Mononuclear cell (primary cell): ENCODE results near the gene HEXA. TPM values are rescaled to one million over a fixed set of nuclear protein-coding genes. Genes with fewer than 3 reads are reported as not detected.

Source experiments
- H3K27me3 ChIP-seq: 2 replicates; pipeline ENCODE4 v1.6.0; 2011; ENCODE audit warnings: low read length, control low read depth; ENCODE audit not compliant: insufficient read depth
- H3K4me1 ChIP-seq: 2 replicates; pipeline ENCODE4 v1.5.1; 2011; ENCODE audit warnings: mild to moderate bottlenecking, low read length, control low read depth; ENCODE audit not compliant: insufficient read depth
- H3K4me3 ChIP-seq: 2 replicates; pipeline ENCODE4 v1.5.1; 2011; ENCODE audit warnings: mild to moderate bottlenecking, low read length, moderate library complexity
- H3K9me3 ChIP-seq: 2 replicates; pipeline ENCODE4 v1.5.1; 2011; ENCODE audit warnings: low read depth, mild to moderate bottlenecking, control low read depth, low read length
- total RNA-seq: library from RNA; depleted of rRNA; stranded (reverse); fragments of >200 nt; gene quantifications from one replicate; pipeline ENCODE4 v1.2.3, GENCODE V29; 2012

HEXA gene
- total RNA-seq, 1 donor, result 70.2 TPM

DNA sequence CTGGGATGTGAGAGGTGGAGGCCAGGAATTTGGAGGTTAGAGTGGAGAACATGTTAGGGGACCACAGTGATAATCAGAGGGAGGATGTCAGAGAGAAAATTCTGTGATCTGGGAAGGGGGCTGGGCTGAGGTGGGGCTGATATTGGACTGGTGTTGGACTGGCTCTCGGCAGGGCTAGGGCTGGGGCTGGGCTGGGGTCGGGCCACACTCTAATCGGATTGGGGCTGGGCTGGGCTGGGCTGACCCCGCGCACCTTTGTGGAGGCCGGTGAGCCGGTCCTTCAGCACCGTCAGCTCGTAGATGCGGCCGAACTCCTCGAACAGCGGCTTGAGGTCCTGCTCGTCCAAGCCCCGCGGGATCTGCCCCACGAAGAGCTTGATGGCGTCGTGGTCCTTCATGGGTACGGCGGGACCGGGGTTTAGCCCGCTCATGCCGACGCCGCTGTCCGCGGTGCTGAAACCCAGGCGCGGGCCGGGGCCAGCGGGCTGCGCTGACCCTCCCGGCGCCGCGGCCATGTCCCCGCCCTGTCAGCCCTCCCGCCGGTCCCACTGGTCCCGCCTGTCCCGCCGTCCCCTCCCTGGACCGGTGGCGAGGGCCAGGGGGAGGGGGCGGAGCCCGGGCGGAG lies 56.3 kb downstream of the HEXA start:
- Histone ChIP-seq H3K4me3 (no peak overlapping the region), H3K4me1 (peaks cover 16% of the 10 kb centered on the region), H3K9me3 (peaks cover 7% of the 10 kb centered on the region), H3K27me3 (no peaks in the 10 kb centered on the region)

DNA sequence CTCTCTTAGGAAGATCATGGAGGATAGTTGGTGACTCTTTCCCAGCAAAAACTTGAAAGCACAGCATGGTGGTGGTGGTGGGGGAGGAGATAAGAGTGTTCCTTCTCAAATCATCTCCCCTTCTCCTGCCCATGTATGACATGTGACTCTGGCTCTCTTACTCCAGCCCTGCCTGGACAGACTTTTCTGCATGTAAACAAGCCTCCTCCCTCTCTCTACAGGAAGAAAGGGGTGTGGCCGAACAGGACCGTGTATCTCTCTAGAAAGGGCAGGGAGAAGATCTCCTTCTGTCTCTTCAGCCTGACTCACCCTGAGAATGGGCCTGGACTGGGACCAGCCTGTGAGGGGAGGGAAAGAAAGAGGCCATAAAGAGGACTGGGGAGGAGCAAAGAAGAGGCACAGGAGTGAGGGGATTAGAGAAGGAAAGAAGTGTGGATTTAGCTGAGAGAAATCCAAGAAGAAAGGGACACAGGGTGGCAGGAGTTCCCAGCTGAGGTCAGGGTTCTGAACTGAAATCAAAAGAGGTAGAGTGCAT lies 57.3 kb downstream of the HEXA start:
- H3K4me3 ChIP-seq, result no peak overlapping the region
- H3K27me3 ChIP-seq, result no peaks in the 10 kb centered on the region
- no peaks in the 10 kb centered on the region for H3K9me3 ChIP-seq
- H3K4me1 ChIP-seq, result peaks cover 16% of the 10 kb centered on the region

DNA sequence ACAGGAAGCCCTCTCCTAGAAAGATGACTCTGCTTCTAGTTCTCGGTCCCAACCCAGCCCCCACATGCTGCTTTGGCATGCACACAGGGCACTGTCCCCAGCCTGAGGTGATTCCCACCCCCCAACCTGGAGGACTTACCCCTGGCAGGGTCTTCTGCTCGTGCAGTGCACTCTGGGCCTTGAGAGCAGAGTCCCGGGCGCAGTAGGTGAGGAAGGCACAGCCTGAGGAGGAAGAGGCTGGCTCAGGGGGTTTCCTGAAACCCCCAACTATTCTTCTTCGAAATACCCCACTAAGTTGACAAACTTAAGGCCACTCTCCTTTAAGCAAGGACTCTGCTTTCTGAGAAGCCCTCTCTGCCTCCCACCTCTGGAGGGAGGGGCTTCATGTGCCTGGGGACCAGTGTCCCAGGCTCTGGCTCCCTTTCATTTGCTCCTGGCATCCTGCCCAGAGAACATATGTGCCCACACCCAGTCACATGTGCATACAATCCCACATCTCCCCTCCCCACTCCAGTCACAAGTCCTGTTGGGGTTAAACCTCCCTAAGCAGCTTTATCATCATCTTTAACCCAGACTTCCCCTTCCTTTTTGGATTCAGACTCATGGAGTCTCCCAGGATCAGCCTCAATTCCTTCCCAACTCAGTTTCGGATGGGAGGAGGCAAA lies 60.0 kb downstream of the HEXA start:
- Histone ChIP-seq H3K9me3 (no peaks in the 10 kb centered on the region), H3K4me1 (peaks cover 10% of the 10 kb centered on the region), H3K4me3 (no peak overlapping the region), H3K27me3 (no peaks in the 10 kb centered on the region)

DNA sequence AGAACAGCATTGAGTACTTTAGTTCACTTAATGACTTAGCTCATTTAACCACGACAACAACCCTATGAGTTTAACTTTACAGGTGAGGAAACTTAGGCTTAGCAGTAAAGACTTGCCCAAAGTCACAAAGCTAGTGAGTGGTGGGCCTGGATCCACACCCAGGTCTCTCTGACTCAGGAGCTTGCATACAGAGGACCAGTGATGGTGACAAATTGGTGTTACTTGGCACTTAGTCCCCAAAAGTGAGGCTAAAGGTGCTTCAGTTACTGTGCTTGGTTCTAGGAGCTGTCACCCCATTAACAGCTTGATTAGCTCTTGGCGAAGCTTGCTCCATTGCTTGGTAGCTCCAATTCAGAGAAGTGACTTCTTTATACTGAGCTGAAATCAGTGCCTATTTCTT lies 61.9 kb downstream of the HEXA start:
- Histone ChIP-seq H3K27me3 (no peaks in the 10 kb centered on the region), H3K4me3 (no peak overlapping the region), H3K9me3 (no peaks in the 10 kb centered on the region), H3K4me1 (peaks cover 3% of the 10 kb centered on the region)

DNA sequence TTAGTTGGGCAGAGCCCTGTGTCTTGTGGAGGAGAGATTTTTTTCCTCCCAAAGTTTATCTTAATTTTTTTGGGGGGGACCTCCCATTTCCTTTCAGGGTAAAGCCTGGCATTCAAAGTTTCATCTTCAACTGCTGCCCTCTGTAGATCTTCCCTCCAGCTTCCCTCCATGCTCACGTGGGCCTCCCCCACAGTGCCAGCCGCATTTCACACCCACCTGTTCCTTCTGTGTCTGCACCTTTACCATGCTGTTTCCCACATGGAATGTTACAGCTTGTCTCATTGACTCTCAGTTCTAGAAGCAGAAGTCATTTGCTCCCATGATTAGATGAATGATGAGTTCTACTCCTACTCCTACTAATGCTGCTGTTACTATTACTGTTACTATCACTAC lies 62.4 kb downstream of the HEXA start:
- peaks cover under 1% of the 10 kb centered on the region for H3K4me1 ChIP-seq
- no peak overlapping the region for H3K4me3 ChIP-seq
- no peaks in the 10 kb centered on the region for H3K9me3 ChIP-seq
- no peaks in the 10 kb centered on the region for H3K27me3 ChIP-seq

DNA sequence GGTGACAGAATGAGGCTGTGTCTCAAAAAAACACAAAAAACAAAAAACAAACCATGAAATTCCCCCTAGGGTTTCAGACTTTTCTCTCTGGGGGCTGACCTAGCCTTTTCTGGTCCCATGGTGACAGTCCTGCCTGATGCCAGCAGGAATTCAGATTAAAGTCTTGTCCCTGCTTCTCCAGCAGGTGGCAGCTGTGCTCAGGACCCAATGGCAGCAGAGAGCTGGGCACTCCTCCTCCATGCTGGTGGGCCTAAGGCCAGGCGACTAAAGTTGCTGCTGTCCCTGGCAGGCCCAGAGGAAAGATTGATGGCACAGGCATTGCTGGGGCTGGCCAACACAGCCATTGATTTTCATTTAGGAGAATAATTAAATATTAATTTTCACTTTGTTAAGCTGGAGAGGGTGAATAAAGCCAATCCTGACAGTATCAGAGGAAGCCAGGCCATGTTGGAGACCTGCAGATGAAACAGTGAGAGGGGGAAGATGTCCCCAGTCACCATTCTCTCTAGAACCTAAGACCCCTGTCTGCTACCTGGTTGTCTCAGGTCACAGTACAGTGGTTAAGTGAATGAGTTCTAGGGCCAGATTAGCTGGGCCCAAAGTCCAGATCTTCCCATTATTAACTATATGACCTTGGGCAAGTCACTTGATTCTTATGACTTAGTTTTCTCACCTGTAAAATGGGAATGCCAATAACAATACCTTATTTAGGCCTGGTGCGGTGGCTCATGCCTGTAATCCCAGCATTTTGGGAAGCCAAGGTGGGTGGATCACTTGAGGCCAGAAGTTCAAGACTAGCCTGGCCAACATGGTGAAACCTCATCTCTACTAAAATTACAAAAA lies 63.0 kb downstream of the HEXA start:
- H3K4me1 ChIP-seq, result no peaks in the 10 kb centered on the region
- H3K4me3 ChIP-seq, result no peak overlapping the region
- no peaks in the 10 kb centered on the region for H3K27me3 ChIP-seq
- H3K9me3 ChIP-seq, result no peaks in the 10 kb centered on the region

DNA sequence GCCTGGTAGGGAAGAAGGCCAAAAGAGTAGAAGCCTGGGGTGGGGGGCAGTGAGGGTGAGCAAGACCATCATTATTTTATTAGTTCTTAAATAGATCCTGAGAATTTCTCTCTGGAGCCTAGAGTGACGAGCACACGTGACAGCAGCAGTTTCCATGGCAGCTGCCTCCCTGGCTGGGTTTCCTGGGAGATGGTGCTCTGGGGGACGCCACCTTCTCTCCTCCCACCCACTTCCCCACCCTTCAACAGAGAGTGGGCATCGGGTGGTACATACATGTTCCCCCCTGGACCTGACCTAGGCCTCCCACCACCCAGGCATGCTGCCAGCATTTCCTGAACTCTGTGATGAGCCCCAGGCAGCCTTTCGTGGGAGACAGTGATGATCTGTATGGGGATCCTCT lies 68.8 kb downstream of the HEXA start:
- Histone ChIP-seq H3K4me3 (no peak overlapping the region), H3K9me3 (no peaks in the 10 kb centered on the region), H3K27me3 (no peaks in the 10 kb centered on the region), H3K4me1 (peaks cover 10% of the 10 kb centered on the region)

DNA sequence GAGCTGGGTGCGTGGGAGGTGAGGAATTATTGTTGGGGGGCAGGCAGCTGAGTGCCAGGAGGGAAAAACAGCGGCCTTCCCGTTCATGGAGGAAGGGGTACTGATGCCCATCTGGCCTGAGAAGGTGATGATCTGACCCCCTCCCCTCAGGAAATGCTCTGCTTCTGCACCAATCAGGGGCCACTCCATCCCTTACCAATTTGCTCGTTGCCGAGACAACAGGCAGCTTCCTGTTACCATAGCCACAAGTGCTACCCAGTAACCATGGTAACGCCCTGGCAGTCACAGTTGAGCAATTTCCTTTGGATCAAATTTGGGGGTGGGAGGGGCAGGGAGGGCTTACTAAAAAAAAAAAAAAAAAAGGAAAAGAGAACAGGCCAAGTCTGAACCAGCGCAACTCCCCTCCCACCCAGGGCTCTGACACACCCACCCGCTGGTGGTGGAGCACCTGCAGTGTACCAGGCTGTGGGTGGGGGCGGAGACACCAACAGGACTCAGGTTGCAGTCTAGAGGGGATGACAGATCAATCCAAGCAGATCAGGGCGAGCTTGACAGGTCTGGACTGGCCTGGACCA lies 69.5 kb downstream of the HEXA start:
- H3K4me3 ChIP-seq, result no peak overlapping the region
- H3K27me3 ChIP-seq, result no peaks in the 10 kb centered on the region
- H3K9me3 ChIP-seq, result no peaks in the 10 kb centered on the region
- H3K4me1 ChIP-seq, result peaks cover 10% of the 10 kb centered on the region

DNA sequence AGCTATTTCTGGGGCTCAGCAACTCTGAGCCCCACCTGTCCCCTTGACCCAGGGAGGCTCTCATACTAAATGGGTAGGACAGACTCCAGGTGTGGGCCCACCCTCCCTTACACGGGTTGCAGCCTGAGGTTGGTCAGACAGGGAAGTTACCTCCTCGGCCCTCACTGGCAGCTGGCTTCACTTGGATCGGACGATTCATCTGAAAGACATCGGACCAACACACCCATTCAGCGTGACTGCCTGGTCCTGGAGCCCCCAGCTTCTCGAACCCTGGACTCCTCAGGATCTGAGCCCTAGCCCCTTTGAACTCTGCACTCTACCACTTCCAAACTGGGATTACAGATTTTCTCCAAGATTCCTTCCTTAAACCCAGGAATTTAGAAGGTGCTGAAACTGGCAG lies 71.2 kb downstream of the HEXA start:
- Histone ChIP-seq H3K4me1 (peaks cover 10% of the 10 kb centered on the region), H3K9me3 (no peaks in the 10 kb centered on the region), H3K4me3 (no peak overlapping the region)

DNA sequence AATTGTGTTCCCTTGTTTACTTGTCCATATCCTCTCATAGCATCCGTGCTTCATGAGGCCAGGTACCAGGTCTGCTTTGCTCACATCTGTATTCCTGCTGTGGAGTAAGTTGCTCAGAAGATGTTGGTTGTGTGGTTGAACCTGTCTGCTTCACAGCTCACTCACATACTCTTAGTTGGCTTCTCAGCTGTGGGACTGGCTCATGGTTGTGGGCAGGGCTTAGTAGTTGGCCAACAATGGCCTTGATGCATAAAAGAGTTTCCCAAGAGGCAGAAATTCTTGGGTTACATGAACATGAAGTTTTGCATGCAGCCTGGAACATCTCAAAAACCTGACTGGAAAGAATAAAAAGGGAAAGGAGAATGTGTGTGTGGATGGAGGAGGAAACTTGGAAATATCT lies 72.9 kb downstream of the HEXA start:
- H3K4me3 ChIP-seq, result no peak overlapping the region
- H3K27me3 ChIP-seq, result no peaks in the 10 kb centered on the region
- no peaks in the 10 kb centered on the region for H3K9me3 ChIP-seq
- H3K4me1 ChIP-seq, result peaks cover 10% of the 10 kb centered on the region

More for the DNA sequence above, 71.2 kb downstream of the HEXA start:
- no peaks in the 10 kb centered on the region for H3K27me3 ChIP-seq

Other genes starting within 250 kb of the HEXA start
- not detected for gene GRAMD2A, start 178.2 kb downstream of the HEXA start, total RNA-seq
- 470 TPM for gene PKM, start 144.8 kb downstream of the HEXA start, total RNA-seq
- gene PARP6, start 103.5 kb downstream of the HEXA start, total RNA-seq, result 65.4 TPM
- 0.84 TPM for gene CELF6, start 55.9 kb downstream of the HEXA start, total RNA-seq
- gene TMEM202, start 22.3 kb upstream of the HEXA start, total RNA-seq, result not detected
- gene ARIH1, start 98.3 kb upstream of the HEXA start, total RNA-seq, result 106 TPM